SK-N-MC (cell line): ENCODE results near the gene AUTS2.

Source experiments
- EZH2 ChIP-seq: fragments of 200-600 bp; sonication (generic); IDR thresholded peaks from one replicate; pipeline ENCODE4 v1.6.1; 2017; ENCODE audit warnings: antibody characterized with exemption
- POLR2AphosphoS5 ChIP-seq: IDR thresholded peaks from 2 replicates; pipeline ENCODE4 v1.6.1; 2012; ENCODE audit warnings: mild to moderate bottlenecking, low read depth, low read length, borderline replicate concordance

DNA sequence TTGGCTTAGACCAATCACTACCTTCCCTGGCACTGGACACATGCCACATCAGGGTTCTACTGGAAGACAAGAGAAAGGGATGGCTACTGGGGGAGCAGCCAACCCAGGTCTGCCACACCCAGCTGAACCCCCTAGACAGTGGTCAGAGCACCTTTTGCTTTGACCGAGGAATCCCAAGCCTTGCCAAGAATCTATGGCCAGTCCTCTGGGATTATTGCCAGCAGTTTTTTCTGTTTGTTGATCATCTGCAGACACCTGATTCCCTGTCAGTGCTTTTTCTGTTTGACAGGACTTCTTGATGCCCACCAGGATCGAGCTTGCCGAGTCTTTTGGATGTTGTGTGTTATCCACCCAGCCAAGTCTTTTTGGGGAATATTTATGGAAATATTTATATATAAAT, 1057.4 kb downstream of the AUTS2 start:
- TF ChIP-seq EZH2 (no peak), POLR2AphosphoS5 (no peak)
